HepG2 (cell line): ENCODE results near the gene UGT1A8. TPM values are rescaled to one million over a fixed set of nuclear protein-coding genes. Genes with fewer than 3 reads are reported as not detected.

Experiments
- ATRX ChIP-seq: sonication (generic); formaldehyde crosslinking; IDR thresholded peaks from 2 replicates; pipeline ENCODE4 v1.4.0; 2020; ENCODE audit warnings: missing genetic modification reagents, borderline replicate concordance
- E2F2 ChIP-seq: sonication (generic); formaldehyde crosslinking; IDR thresholded peaks from 2 replicates; pipeline ENCODE4 v1.4.0; 2020; ENCODE audit warnings: missing genetic modification reagents, borderline replicate concordance
- FUBP1 ChIP-seq: sonication (generic); formaldehyde crosslinking; IDR thresholded peaks from 2 replicates; pipeline ENCODE4 v1.5.1; 2020; ENCODE audit warnings: missing genetic modification reagents, mild to moderate bottlenecking, borderline replicate concordance
- HOXA5 ChIP-seq: sonication (generic); formaldehyde crosslinking; IDR thresholded peaks from 2 replicates; pipeline ENCODE4 v1.4.0; 2020; ENCODE audit warnings: missing genetic modification reagents
- MBNL3 ChIP-seq: fragments of 250-450 bp; sonication (Bioruptor Pico); conservative IDR thresholded peaks from 2 replicates; pipeline ENCODE4 v1.8.0; 2022; ENCODE audit warnings: mild to moderate bottlenecking, inconsistent platforms
- PHF21A ChIP-seq: sonication (generic); formaldehyde crosslinking; IDR thresholded peaks from 2 replicates; pipeline ENCODE4 v1.5.0; 2020; ENCODE audit warnings: mild to moderate bottlenecking, missing genetic modification reagents
- PPARG ChIP-seq: conservative IDR thresholded peaks from 2 replicates; pipeline ENCODE4 v1.6.1; 2016; ENCODE audit warnings: missing biosample characterization, missing genetic modification reagents
- RAD51 ChIP-seq: fragments of 450-650 bp; IDR thresholded peaks from 2 replicates; pipeline ENCODE4 v1.6.1; 2016; ENCODE audit warnings: borderline replicate concordance
- ZNF550 ChIP-seq: sonication (generic); formaldehyde crosslinking; IDR thresholded peaks from 2 replicates; pipeline ENCODE4 v1.4.0; 2020; ENCODE audit warnings: mild to moderate bottlenecking, missing genetic modification reagents, borderline replicate concordance
- ZNF740 ChIP-seq: sonication (generic); formaldehyde crosslinking; IDR thresholded peaks from 2 replicates; pipeline ENCODE4 v1.4.0; 2020; ENCODE audit warnings: missing genetic modification reagents
- ZNF749 ChIP-seq: sonication (generic); formaldehyde crosslinking; IDR thresholded peaks from 2 replicates; pipeline ENCODE4 v1.8.0; 2022; ENCODE audit warnings: mild to moderate bottlenecking, missing genetic modification reagents, moderate library complexity, borderline replicate concordance
- polyA plus RNA-seq, 8 experiments: library from polyadenylated mRNA; depleted of rRNA in 3 of 8; stranded (reverse) in 7 of 8; unstranded in 1 of 8; fragments of >200 nt; fragmentation: Illumina TruSeq in 4 of 8; extraction: Trizol in 4 of 8; gene quantifications; 2 replicates each; pipeline versions ENCODE4 v1.2.1 to v1.2.3, GENCODE V29; 2011 to 2016; ENCODE audit warnings: low read depth in 4 of 8, missing spikeins in 1 of 8, mixed read lengths in 1 of 8; ENCODE audit not compliant: insufficient read depth in 1 of 8
- total RNA-seq, 5 experiments: library from RNA; depleted of rRNA; stranded (reverse); fragments of >200 nt; fragmentation: Illumina TruSeq; extraction: Trizol; gene quantifications; 2 replicates each; pipeline ENCODE4 v1.2.3, GENCODE V29; 2016; ENCODE audit warnings: low read depth in 1 of 5
- TF ChIP-seq, protein P1 (sequence below): IDR thresholded peaks from 2 replicates; pipeline ENCODE4 v1.6.1; 2016; ENCODE audit warnings: low read depth
- TF ChIP-seq, protein P2 (sequence below): sonication (generic); formaldehyde crosslinking; conservative IDR thresholded peaks from 2 replicates; pipeline ENCODE4 v1.4.0; 2020; ENCODE audit warnings: missing genetic modification reagents
- TF ChIP-seq, protein P3 (sequence below): sonication (generic); formaldehyde crosslinking; IDR thresholded peaks from 2 replicates; pipeline ENCODE4 v1.4.0; 2020; ENCODE audit warnings: missing genetic modification reagents, borderline replicate concordance

The UGT1A8 gene
- total and polyA plus RNA-seq, 2 of the 13 experiments (the other 11 are each of a cell fraction or from before 2014, with no cell fraction given), result not detected

DNA sequence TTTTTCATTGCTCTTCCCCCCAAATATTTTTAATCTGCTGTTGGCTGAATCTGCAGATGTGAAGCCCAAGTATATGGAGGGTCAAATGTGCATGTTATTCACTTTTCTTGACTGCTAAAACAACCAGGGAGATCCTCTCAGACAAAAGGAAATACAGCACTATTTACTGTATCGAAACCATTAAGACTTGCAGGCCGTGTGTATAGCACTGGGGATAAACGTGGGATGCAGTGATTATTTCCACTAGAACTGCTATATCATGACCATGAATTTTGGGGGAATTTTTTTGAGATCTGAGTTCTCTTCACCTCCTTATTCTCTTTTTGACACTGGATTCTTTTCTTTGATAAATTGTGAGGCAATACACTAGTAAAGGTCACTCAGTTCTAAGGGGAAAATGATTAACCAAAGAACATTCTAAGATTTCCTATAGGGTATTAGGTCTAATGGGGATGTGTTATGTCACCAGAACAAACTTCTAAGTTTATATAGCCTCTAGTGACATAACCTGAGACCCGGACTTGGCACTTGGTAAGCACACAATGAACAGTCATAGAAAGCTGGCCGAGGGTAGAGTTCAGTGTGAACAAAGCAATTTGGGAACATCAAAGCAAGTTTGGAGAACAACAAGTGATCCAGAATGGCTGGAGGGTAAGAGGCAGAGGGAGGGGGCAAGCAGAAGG lies 127.8 kb downstream of the UGT1A8 start (continued):
- TF ChIP-seq, protein P1, sequence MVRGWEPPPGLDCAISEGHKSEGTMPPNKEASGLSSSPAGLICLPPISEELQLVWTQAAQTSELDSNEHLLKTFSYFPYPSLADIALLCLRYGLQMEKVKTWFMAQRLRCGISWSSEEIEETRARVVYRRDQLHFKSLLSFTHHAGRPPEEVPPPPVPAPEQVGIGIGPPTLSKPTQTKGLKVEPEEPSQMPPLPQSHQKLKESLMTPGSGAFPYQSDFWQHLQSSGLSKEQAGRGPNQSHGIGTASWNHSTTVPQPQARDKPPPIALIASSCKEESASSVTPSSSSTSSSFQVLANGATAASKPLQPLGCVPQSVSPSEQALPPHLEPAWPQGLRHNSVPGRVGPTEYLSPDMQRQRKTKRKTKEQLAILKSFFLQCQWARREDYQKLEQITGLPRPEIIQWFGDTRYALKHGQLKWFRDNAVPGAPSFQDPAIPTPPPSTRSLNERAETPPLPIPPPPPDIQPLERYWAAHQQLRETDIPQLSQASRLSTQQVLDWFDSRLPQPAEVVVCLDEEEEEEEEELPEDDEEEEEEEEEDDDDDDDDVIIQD (CRISPR knock-in tag), result peak; percentile 61; the same call in 1 of the 2 replicates
- TF ChIP-seq PHF21A (CRISPR knock-in tag), result peak; percentile 94
- TF ChIP-seq, protein P2, sequence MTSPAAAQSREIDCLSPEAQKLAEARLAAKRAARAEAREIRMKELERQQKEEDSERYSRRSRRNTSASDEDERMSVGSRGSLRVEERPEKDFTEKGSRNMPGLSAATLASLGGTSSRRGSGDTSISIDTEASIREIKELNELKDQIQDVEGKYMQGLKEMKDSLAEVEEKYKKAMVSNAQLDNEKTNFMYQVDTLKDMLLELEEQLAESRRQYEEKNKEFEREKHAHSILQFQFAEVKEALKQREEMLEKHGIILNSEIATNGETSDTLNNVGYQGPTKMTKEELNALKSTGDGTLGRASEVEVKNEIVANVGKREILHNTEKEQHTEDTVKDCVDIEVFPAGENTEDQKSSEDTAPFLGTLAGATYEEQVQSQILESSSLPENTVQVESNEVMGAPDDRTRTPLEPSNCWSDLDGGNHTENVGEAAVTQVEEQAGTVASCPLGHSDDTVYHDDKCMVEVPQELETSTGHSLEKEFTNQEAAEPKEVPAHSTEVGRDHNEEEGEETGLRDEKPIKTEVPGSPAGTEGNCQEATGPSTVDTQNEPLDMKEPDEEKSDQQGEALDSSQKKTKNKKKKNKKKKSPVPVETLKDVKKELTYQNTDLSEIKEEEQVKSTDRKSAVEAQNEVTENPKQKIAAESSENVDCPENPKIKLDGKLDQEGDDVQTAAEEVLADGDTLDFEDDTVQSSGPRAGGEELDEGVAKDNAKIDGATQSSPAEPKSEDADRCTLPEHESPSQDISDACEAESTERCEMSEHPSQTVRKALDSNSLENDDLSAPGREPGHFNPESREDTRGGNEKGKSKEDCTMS (CRISPR knock-in tag), result no peak
- TF ChIP-seq ZNF550, result no peak
- TF ChIP-seq PPARG (CRISPR knock-in tag), result peak; percentile 95
- no peak; the same call in 1 of the 2 replicates for TF ChIP-seq ATRX
- TF ChIP-seq E2F2 (CRISPR knock-in tag), result no peak
- TF ChIP-seq, protein P3, sequence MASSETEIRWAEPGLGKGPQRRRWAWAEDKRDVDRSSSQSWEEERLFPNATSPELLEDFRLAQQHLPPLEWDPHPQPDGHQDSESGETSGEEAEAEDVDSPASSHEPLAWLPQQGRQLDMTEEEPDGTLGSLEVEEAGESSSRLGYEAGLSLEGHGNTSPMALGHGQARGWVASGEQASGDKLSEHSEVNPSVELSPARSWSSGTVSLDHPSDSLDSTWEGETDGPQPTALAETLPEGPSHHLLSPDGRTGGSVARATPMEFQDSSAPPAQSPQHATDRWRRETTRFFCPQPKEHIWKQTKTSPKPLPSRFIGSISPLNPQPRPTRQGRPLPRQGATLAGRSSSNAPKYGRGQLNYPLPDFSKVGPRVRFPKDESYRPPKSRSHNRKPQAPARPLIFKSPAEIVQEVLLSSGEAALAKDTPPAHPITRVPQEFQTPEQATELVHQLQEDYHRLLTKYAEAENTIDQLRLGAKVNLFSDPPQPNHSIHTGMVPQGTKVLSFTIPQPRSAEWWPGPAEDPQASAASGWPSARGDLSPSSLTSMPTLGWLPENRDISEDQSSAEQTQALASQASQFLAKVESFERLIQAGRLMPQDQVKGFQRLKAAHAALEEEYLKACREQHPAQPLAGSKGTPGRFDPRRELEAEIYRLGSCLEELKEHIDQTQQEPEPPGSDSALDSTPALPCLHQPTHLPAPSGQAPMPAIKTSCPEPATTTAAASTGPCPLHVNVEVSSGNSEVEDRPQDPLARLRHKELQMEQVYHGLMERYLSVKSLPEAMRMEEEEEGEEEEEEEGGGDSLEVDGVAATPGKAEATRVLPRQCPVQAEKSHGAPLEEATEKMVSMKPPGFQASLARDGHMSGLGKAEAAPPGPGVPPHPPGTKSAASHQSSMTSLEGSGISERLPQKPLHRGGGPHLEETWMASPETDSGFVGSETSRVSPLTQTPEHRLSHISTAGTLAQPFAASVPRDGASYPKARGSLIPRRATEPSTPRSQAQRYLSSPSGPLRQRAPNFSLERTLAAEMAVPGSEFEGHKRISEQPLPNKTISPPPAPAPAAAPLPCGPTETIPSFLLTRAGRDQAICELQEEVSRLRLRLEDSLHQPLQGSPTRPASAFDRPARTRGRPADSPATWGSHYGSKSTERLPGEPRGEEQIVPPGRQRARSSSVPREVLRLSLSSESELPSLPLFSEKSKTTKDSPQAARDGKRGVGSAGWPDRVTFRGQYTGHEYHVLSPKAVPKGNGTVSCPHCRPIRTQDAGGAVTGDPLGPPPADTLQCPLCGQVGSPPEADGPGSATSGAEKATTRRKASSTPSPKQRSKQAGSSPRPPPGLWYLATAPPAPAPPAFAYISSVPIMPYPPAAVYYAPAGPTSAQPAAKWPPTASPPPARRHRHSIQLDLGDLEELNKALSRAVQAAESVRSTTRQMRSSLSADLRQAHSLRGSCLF (CRISPR knock-in tag), result no peak
- TF ChIP-seq MBNL3 (CRISPR knock-in tag), result no peak
- TF ChIP-seq HOXA5 (CRISPR knock-in tag), result peak; percentile 93
- TF ChIP-seq RAD51, result no peak
- TF ChIP-seq ZNF749 (CRISPR knock-in tag), result peak; percentile 35; the same call in 1 of the 2 replicates
- TF ChIP-seq FUBP1, result no peak
- TF ChIP-seq ZNF740, result no peak
